Measurements from ENCODE around the gene PRSS50. TPM values are rescaled to one million over a fixed set of nuclear protein-coding genes. Genes with fewer than 3 reads are reported as not detected.

Gene PRSS50, protein sequence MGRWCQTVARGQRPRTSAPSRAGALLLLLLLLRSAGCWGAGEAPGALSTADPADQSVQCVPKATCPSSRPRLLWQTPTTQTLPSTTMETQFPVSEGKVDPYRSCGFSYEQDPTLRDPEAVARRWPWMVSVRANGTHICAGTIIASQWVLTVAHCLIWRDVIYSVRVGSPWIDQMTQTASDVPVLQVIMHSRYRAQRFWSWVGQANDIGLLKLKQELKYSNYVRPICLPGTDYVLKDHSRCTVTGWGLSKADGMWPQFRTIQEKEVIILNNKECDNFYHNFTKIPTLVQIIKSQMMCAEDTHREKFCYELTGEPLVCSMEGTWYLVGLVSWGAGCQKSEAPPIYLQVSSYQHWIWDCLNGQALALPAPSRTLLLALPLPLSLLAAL
- total RNA-seq (2022; extraction: Qiagen RNA extraction; ENCODE audit: low read depth), result not detected in 5 replicates

DNA sequence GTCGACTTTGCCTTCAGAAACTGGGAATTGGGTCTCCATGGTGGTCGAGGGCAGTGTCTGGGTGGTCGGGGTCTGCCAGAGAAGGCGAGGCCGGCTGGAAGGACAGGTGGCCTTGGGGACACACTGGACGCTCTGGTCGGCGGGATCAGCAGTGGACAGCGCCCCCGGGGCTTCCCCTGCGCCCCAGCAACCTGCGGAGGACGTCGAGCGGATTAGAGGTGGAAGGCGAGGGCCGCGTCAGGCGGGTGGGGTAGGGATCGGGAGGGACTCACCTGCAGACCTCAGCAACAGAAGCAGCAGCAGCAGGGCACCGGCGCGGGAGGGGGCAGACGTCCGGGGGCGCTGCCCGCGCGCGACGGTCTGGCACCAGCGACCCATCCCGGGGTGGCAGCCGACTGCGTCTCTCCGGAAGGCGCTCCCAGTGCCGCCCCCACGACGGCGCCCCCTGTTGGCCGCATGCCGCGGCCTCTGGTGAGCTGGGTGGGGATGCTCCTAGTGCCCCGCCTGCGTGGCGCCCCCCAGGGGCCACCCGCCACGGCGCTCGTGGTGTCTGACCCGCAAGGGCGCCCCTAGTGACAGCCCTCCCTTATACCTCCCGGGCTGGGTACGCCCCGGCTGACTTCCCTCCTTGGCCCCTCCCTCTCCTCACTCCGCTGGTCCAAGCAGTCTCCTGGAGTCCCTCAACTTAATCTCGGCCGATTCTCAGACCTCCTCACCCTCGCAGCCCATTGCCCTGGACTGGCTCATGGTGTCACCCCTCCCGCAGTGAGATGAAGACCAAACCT, at the start of gene PRSS50:
Gene PRSS50, minus strand, starts transcription at position 423 of the 785 bp plus-strand sequence. Its CDS starts 45 bp downstream, at position 378.

DNA sequence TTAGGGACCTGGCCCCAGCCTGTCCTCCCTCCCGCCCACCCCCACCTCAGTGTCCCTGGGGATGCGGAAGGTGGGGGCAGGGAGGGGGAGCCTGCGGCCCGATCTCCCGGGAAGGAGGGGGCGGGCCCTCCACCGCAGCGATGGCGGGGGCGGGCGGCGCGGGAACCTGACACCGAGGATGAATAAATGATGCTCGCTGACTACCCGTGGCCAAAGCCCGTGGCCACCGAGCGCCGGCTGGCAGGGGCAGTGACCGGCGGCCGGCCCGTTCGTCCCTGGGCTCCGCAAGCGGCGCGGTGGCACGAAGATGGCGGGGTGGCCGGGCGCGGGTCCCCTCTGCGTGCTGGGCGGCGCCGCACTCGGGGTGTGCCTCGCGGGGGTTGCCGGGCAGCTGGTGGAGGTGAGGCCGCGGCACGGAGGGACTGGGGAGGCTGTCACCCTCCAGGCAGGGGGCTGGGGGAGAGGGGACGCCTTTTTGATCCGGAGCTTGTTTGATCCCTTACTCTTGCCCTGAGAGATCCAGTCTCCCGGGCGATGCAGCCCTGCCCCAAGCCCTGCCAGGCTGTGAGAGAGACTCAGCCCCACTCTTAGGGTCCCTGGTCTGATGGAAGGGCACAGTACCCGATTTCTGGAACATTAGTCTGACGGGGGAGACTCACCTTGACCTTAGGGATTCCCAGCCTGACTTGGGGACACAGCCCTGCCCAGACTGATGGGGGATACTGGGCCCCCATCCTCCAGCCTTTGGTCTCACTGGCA, 16.3 kb downstream of the PRSS50 start, which contains the start of gene TMIE:
Gene TMIE, plus strand, starts transcription at position 212 of the 759 bp plus-strand sequence. Its CDS starts 96 bp downstream, at position 308.

DNA sequence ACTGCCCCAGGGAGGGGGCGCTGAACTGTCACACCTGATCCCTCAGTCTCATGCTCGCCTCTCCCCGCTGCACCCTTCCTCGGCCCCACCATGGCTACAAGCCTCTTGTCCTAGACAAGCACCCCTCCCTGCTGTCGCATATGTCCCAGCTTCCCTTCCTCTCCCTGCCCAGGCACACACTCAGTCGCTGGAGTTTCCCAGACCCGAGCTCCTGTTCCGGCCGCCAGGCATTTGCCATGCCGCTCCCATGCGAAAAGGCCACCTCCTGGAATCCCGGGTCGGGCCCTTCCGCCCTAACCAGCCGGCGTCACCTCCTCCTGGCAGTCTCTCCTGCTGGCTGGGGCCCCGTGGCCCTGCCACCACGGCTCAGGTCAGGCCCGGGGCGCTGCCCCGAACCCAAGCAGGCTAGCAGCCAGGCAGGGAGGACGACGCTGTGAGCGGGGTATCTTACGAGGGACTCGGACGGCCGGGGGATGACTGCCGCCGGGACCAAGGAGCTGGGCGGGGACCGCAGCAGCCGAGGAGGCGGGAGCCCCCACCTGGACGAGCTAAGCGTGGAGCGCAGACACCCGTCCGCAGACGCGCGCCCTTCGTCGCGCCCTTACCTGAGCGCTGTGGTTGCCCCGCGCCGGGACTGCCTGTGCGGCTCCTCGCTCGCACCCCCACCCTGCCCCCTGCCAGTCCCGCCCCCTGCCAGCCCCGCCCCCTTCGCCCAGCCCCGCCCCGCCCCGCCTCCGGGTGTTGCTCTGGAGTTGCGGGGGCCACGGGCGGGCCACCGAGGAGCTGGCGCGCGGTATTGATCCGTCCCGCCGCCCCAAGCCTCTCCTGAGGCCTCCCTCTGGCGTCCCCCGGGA, 24.4 kb downstream of the PRSS50 start, which contains the start of gene ALS2CL:
Gene ALS2CL, minus strand, starts transcription at position 642 of the 854 bp plus-strand sequence. CDS start 4,239 bp downstream, outside the sequence.

Other genes with a start within 250 kb of the PRSS50 start
- gene RTP3, start 219.9 kb downstream of the PRSS50 start, total RNA-seq (2022; extraction: Qiagen RNA extraction; ENCODE audit: low read depth), result not detected in 5 replicates
- not detected in 5 replicates for gene LRRC2, start 151.6 kb downstream of the PRSS50 start, total RNA-seq (2022; extraction: Qiagen RNA extraction; ENCODE audit: low read depth)
- gene FAM240A, start 105.3 kb downstream of the PRSS50 start, total RNA-seq (2022; extraction: Qiagen RNA extraction; ENCODE audit: low read depth), result not detected in 5 replicates
- 7.2 to 9.5 TPM (median 9.0 TPM) in 5 replicates for gene ALS2CL, start 24.2 kb downstream of the PRSS50 start, total RNA-seq (2022; extraction: Qiagen RNA extraction; ENCODE audit: low read depth)
- 0.09 to 0.11 TPM in 2 of 5 replicates, not detected in the others for gene TMIE, start 16.5 kb downstream of the PRSS50 start, total RNA-seq (2022; extraction: Qiagen RNA extraction; ENCODE audit: low read depth)
- gene MYL3, start 145.6 kb upstream of the PRSS50 start, total RNA-seq (2022; extraction: Qiagen RNA extraction; ENCODE audit: low read depth), result 0.16 TPM in 1 of 5 replicates, not detected in the others
- gene PTH1R, start 159.9 kb upstream of the PRSS50 start, total RNA-seq (2022; extraction: Qiagen RNA extraction; ENCODE audit: low read depth), result 0.28 to 0.89 TPM (median 0.58 TPM) in 5 replicates

Measured in A549 treated with ZK216348 at 1 μM for 4 hours (cell line).